ENCODE results near the gene CDK6. TPM values are rescaled to one million over a fixed set of nuclear protein-coding genes. Genes with fewer than 3 reads are reported as not detected.

CDK6 gene
- total RNA-seq, 2 donors from 2014 or later: 28.5 to 36.6 TPM

- WGBS, 2 experiments (ENCODE audit: insufficient coverage in 1 of 2, insufficient read length in 1 of 2): 78 to 88% methylated on average over 1 to 4 of the region's 4 CpGs
- Histone ChIP-seq H3K36me3 (ENCODE audit: control insufficient read depth, insufficient read depth, low read length) (peaks cover 4% of the 10 kb centered on the region), H3K27ac (ENCODE audit: low read depth, low read length) (peak overlapping the region; percentile 0), H3K9me3 (ENCODE audit: control insufficient read depth, low read length) (no peaks in the 10 kb centered on the region), H3K27me3 (ENCODE audit: control insufficient read depth, insufficient read depth, low read length, poor library complexity, severe bottlenecking) (no peaks in the 10 kb centered on the region), H3K4me3 (ENCODE audit: low read length) (no peak overlapping the region), H3K4me1 (ENCODE audit: control insufficient read depth, insufficient read depth, low read length) (peaks cover 3% of the 10 kb centered on the region), H3K9ac (ENCODE audit: extremely low read depth, low read length, poor library complexity, severe bottlenecking) (no peak overlapping the region)
- no peaks in the 10 kb centered on the region for H3K9me3 Mint-ChIP-seq
- no peaks in the 10 kb centered on the region for H3K36me3 Mint-ChIP-seq (ENCODE audit: low read depth)
- H3K27me3 Mint-ChIP-seq (ENCODE audit: insufficient read depth): no peaks in the 10 kb centered on the region
- H3K4me1 Mint-ChIP-seq: peaks cover 27% of the 10 kb centered on the region
- no peak for DNase-seq
- TF ChIP-seq CTCF (conservative IDR thresholded peaks at IDR 0.05): no peak
- no peak overlapping the region for H3K27ac Mint-ChIP-seq
- no peak overlapping the region for H3K4me3 Mint-ChIP-seq
Observed at GRCh38 chr7:92755680-92756079, 80.7 kb downstream of the CDK6 start.

GRCh38 chr7:92754919-92755581, 81.3 kb downstream of the CDK6 start:
- Histone ChIP-seq H3K4me3 (ENCODE audit: low read length) (no peak overlapping the region), H3K27me3 (ENCODE audit: control insufficient read depth, insufficient read depth, low read length, poor library complexity, severe bottlenecking) (no peaks in the 10 kb centered on the region), H3K4me1 (ENCODE audit: control insufficient read depth, insufficient read depth, low read length) (no peaks in the 10 kb centered on the region), H3K9me3 (ENCODE audit: control insufficient read depth, low read length) (no peaks in the 10 kb centered on the region), H3K9ac (ENCODE audit: extremely low read depth, low read length, poor library complexity, severe bottlenecking) (no peak overlapping the region), H3K36me3 (ENCODE audit: control insufficient read depth, insufficient read depth, low read length) (peaks cover 4% of the 10 kb centered on the region), H3K27ac (ENCODE audit: low read depth, low read length) (peak overlapping the region; percentile 64)
- Mint-ChIP-seq H3K9me3 (no peaks in the 10 kb centered on the region), H3K27ac (no peak overlapping the region), H3K36me3 (ENCODE audit: low read depth) (no peaks in the 10 kb centered on the region), H3K27me3 (ENCODE audit: insufficient read depth) (no peaks in the 10 kb centered on the region), H3K4me3 (no peak overlapping the region), H3K4me1 (peaks cover 25% of the 10 kb centered on the region)
- peak; percentile 48 for DNase-seq
- TF ChIP-seq CTCF (conservative IDR thresholded peaks at IDR 0.05): no peak
- 81 to 89% methylated on average over 3 to 9 of the region's 9 CpGs for WGBS, 2 experiments (ENCODE audit: insufficient coverage in 1 of 2, insufficient read length in 1 of 2)

GRCh38 chr7:92753614-92754013, 82.8 kb downstream of the CDK6 start:
- Mint-ChIP-seq H3K27me3 (ENCODE audit: insufficient read depth) (no peaks in the 10 kb centered on the region), H3K36me3 (ENCODE audit: low read depth) (no peaks in the 10 kb centered on the region), H3K4me3 (no peak overlapping the region), H3K4me1 (peaks cover 21% of the 10 kb centered on the region), H3K9me3 (no peaks in the 10 kb centered on the region), H3K27ac (no peak overlapping the region)
- H3K9ac ChIP-seq (ENCODE audit: extremely low read depth, low read length, poor library complexity, severe bottlenecking): no peak overlapping the region
- no peaks in the 10 kb centered on the region for H3K9me3 ChIP-seq (ENCODE audit: control insufficient read depth, low read length)
- no peak for DNase-seq
- no peak for TF ChIP-seq CTCF (conservative IDR thresholded peaks at IDR 0.05)
- H3K27ac ChIP-seq (ENCODE audit: low read depth, low read length): no peak overlapping the region
- H3K4me1 ChIP-seq (ENCODE audit: control insufficient read depth, insufficient read depth, low read length): no peaks in the 10 kb centered on the region
- no peaks in the 10 kb centered on the region for H3K27me3 ChIP-seq (ENCODE audit: control insufficient read depth, insufficient read depth, low read length, poor library complexity, severe bottlenecking)
- H3K36me3 ChIP-seq (ENCODE audit: control insufficient read depth, insufficient read depth, low read length): peaks cover 4% of the 10 kb centered on the region
- no peak overlapping the region for H3K4me3 ChIP-seq (ENCODE audit: low read length)
- WGBS, 2 experiments (ENCODE audit: insufficient coverage in 1 of 2, insufficient read length in 1 of 2): 88 to 93% methylated on average over 2 to 3 of the region's 3 CpGs
